SK-N-MC (cell line): Measurements from ENCODE around the gene ZG16.
"Not testable (repeated sequence)": the region's sequence is repeated elsewhere in the genome, so short reads cannot be mapped to it uniquely, and the experiment has no call there.

Source experiments
- DNase-seq: peaks from one replicate; pipeline ENCODE4 v3.0.0-alpha.2; 2011; ENCODE audit warnings: low read depth, low spot score
- H3K27ac ChIP-seq: fragments of 200-600 bp; sonication (generic); 2 replicates; pipeline ENCODE4 v1.5.1; 2016; ENCODE audit warnings: mixed run types
- H3K36me3 ChIP-seq: fragments of 200-600 bp; sonication (generic); 2 replicates; pipeline ENCODE4 v1.6.1; 2017; ENCODE audit warnings: antibody characterized with exemption, low read length, mixed read lengths; ENCODE audit not compliant: insufficient read depth
- H3K4me3 ChIP-seq: fragments of 200-600 bp; sonication (generic); 2 replicates; pipeline ENCODE4 v1.5.1; 2016
- H3K9ac ChIP-seq: fragments of 200-600 bp; sonication (generic); 2 replicates; pipeline ENCODE4 v1.8.0; 2017; ENCODE audit warnings: mixed run types, mixed read lengths; ENCODE audit not compliant: insufficient read length
- H3K9me3 ChIP-seq: fragments of 200-600 bp; sonication (generic); 2 replicates; pipeline ENCODE4 v1.6.1; 2017; ENCODE audit warnings: low read depth, mild to moderate bottlenecking, antibody characterized with exemption, low read length, moderate library complexity, mixed read lengths
- EZH2 ChIP-seq: fragments of 200-600 bp; sonication (generic); IDR thresholded peaks from one replicate; pipeline ENCODE4 v1.6.1; 2017; ENCODE audit warnings: antibody characterized with exemption
- FOXP2 ChIP-seq: optimal IDR thresholded peaks from 2 replicates; pipeline ENCODE3; 2011; ENCODE audit warnings: mild to moderate bottlenecking, moderate library complexity; ENCODE audit not compliant: insufficient read depth; ENCODE audit errors: extremely low read length, control extremely low read depth
- POLR2AphosphoS5 ChIP-seq: IDR thresholded peaks from 2 replicates; pipeline ENCODE4 v1.6.1; 2012; ENCODE audit warnings: mild to moderate bottlenecking, low read depth, low read length, borderline replicate concordance

ZG16 gene

GRCh38 chr16:29766571-29766970, 11.5 kb upstream of the ZG16 start:
- no peaks in the 10 kb centered on the region for H3K9me3 ChIP-seq
- no peak for TF ChIP-seq FOXP2
- TF ChIP-seq POLR2AphosphoS5 = no peak
- no peak for TF ChIP-seq EZH2
- no peak overlapping the region for H3K27ac ChIP-seq

GRCh38 chr16:29767062-29767461, 11.0 kb upstream of the ZG16 start:
- no peak for DNase-seq
- Histone ChIP-seq H3K9ac (no peak overlapping the region), H3K4me3 (no peak overlapping the region), H3K9me3 (no peaks in the 10 kb centered on the region), H3K36me3 (no peaks in the 10 kb centered on the region), H3K27ac (no peak overlapping the region)
- no peak for TF ChIP-seq EZH2
- no peak for TF ChIP-seq FOXP2

More at GRCh38 chr16:29766571-29766970, 11.5 kb upstream of the ZG16 start:
- H3K36me3 ChIP-seq = no peaks in the 10 kb centered on the region
- no peak overlapping the region for H3K9ac ChIP-seq
- H3K4me3 ChIP-seq = no peak overlapping the region
- DNase-seq = no peak

GRCh38 chr16:29769507-29769906, 8.5 kb upstream of the ZG16 start:
- H3K4me3 ChIP-seq = no peak overlapping the region
- no peak overlapping the region for H3K9ac ChIP-seq
- no peaks in the 10 kb centered on the region for H3K36me3 ChIP-seq
- no peak for TF ChIP-seq POLR2AphosphoS5
- H3K9me3 ChIP-seq = no peaks in the 10 kb centered on the region
- DNase-seq = no peak
- no peak overlapping the region for H3K27ac ChIP-seq

- Histone ChIP-seq H3K4me3 (no peak overlapping the region), H3K27ac (no peak overlapping the region), H3K9me3 (no peaks in the 10 kb centered on the region), H3K36me3 (no peaks in the 10 kb centered on the region), H3K9ac (no peak overlapping the region)
- TF ChIP-seq EZH2 = no peak
- no peak for TF ChIP-seq FOXP2
- TF ChIP-seq POLR2AphosphoS5 = no peak
- no peak for DNase-seq
These were observed 7.7 kb upstream of the ZG16 start for GRCh38 chr16:29770250-29770929.

- H3K9ac ChIP-seq, H3K4me3 ChIP-seq, H3K27ac ChIP-seq, DNase-seq, H3K36me3 ChIP-seq, H3K9me3 ChIP-seq: not testable (repeated sequence)
These were observed 5.7 kb upstream of the ZG16 start for GRCh38 chr16:29772330-29772729.

- Histone ChIP-seq H3K36me3 (no peaks in the 10 kb centered on the region), H3K9ac (no peak overlapping the region), H3K4me3 (no peak overlapping the region), H3K9me3 (no peaks in the 10 kb centered on the region), H3K27ac (no peak overlapping the region)
- no peak for DNase-seq
- TF ChIP-seq POLR2AphosphoS5 (no peak), FOXP2 (no peak), EZH2 (no peak)
These were observed 3.3 kb upstream of the ZG16 start for GRCh38 chr16:29774730-29775129.

GRCh38 chr16:29775742-29776408, 2.2 kb upstream of the ZG16 start:
- no peaks in the 10 kb centered on the region for H3K36me3 ChIP-seq
- TF ChIP-seq EZH2 (no peak), POLR2AphosphoS5 (no peak), FOXP2 (no peak)
- DNase-seq = no peak
- H3K9ac ChIP-seq = no peak overlapping the region
- no peak overlapping the region for H3K27ac ChIP-seq
- H3K4me3 ChIP-seq = no peak overlapping the region
- H3K9me3 ChIP-seq = no peaks in the 10 kb centered on the region

- DNase-seq = no peak
- TF ChIP-seq EZH2 (no peak), FOXP2 (no peak), POLR2AphosphoS5 (no peak)
These were observed 1.4 kb downstream of the ZG16 start for GRCh38 chr16:29779474-29779873.

GRCh38 chr16:29783094-29783953, 5.3 kb downstream of the ZG16 start:
- H3K9ac ChIP-seq, H3K27ac ChIP-seq, H3K36me3 ChIP-seq, H3K4me3 ChIP-seq, DNase-seq, H3K9me3 ChIP-seq: not testable (repeated sequence)

More at GRCh38 chr16:29779474-29779873, 1.4 kb downstream of the ZG16 start:
- no peaks in the 10 kb centered on the region for H3K9me3 ChIP-seq
- H3K4me3 ChIP-seq = no peak overlapping the region
- no peaks in the 10 kb centered on the region for H3K36me3 ChIP-seq
- H3K9ac ChIP-seq = no peak overlapping the region
- H3K27ac ChIP-seq = no peak overlapping the region
